Heart right ventricle (tissue), 16 donors: Measurements from ENCODE around the gene GALNT12. TPM values are rescaled to one million over a fixed set of nuclear protein-coding genes. Genes with fewer than 3 reads are reported as not detected.

Experiments
- ATAC-seq, 8 donors: fragments of 200-7000 bp; cut with Tn5 transposase; one replicate each; pipeline ENCODE4 v1.9.1; 2020; ENCODE audit warnings: mild to moderate bottlenecking in 8 of 8, moderate library complexity in 8 of 8, moderate number of reproducible peaks in 1 of 8
- DNase-seq, 2 donors: peaks; one replicate each; pipeline ENCODE4 v3.0.0-alpha.2; 2020
- H3K27ac ChIP-seq, 10 donors: fragments of 200-600 bp; sonication (generic) in 2 of 10; one replicate each; pipeline versions ENCODE4 v1.5.0 to v1.8.0; 2020 to 2022; ENCODE audit warnings: mild to moderate bottlenecking in 3 of 10
- H3K27me3 ChIP-seq, 7 donors: fragments of 200-600 bp; one replicate each; pipeline ENCODE4 v1.8.0; 2021 to 2022; ENCODE audit warnings: mild to moderate bottlenecking in 2 of 7
- H3K36me3 ChIP-seq, 9 donors: fragments of 200-600 bp; sonication (generic) in 1 of 9; one replicate each; pipeline versions ENCODE4 v1.5.0 to v1.8.0; 2020 to 2022; ENCODE audit warnings: mild to moderate bottlenecking in 2 of 9
- H3K4me1 ChIP-seq, 9 donors: fragments of 200-600 bp; sonication (generic) in 1 of 9; one replicate each; pipeline versions ENCODE4 v1.5.0 to v1.8.0; 2020 to 2022; ENCODE audit warnings: mild to moderate bottlenecking in 4 of 9
- H3K4me3 ChIP-seq, 10 donors: fragments of 200-600 bp; sonication (generic) in 2 of 10; one replicate each; pipeline versions ENCODE4 v1.5.0 to v1.8.0; 2020 to 2022; ENCODE audit warnings: mild to moderate bottlenecking in 7 of 10, moderate library complexity in 2 of 10
- H3K9me3 ChIP-seq, 11 donors: fragments of 200-600 bp in 10 of 11; sonication (generic) in 2 of 11; one replicate each; pipeline versions ENCODE4 v1.5.0 to v1.8.0; 2013 to 2022; ENCODE audit warnings: mild to moderate bottlenecking in 2 of 11, control low read depth in 1 of 11, moderate library complexity in 1 of 11
- CTCF ChIP-seq, 9 donors: fragments of 200-600 bp; sonication (generic) in 2 of 9; IDR thresholded peaks; one replicate each; pipeline versions ENCODE4 v1.5.0 to v1.8.0; 2021 to 2022; ENCODE audit warnings: antibody characterized with exemption in 9 of 9, mild to moderate bottlenecking in 5 of 9, moderate library complexity in 1 of 9
- WGBS, 2 donors: extraction: QIAGEN DNeasy Blood & Tissue Kit; methylation state at CpG; one replicate each; pipeline ENCODE4 v1.1.7; 2013; ENCODE audit warnings: inconsistent platforms in 1 of 2; 5-methylcytosine and 5-hydroxymethylcytosine counted together
- intact Hi-C, 10 donors: fragments of 100-400 bp; cut with DNase I; formaldehyde crosslinking; loops; one replicate each; pipeline versions ENCODE4 v1.11.1 to v1.14.2; 2022
- polyA plus RNA-seq, 2 donors: library from polyadenylated mRNA; stranded (reverse); fragments of 200-250 nt; gene quantifications; one replicate each; pipeline ENCODE4 v1.2.3, GENCODE V29; 2013
- total RNA-seq, 10 donors: library from RNA; stranded (reverse); fragmentation: NEBNext Ultra II Directional in 3 of 10; extraction: Animal tissue kit (Norgen Biotek cat#: 25700) in 3 of 10; gene quantifications; one replicate each; pipeline versions ENCODE4 v1.2.1 to v1.2.4, GENCODE V29; 2021 to 2023
- donor health status: Arrhythmogenic right ventricular cardiomyopathy.
- donor health status: ischemic (EF 13 %, LVEDD 7.1; RV severe dilation, severe dysfunction).
- donor health status: healthy with polysubstance abuse.
- donor health status: DM: no; HTN: yes; CAD: no.
- donor health status: DM: no; HTN: no; CAD: no.
- donor health status: ischemic (EF 25% LVEDD 6.9; RV normal size, moderate dysfunction).
- donor health status: ischemic (EF 25% LVEDD 5.7; RV mildly dilated, moderate dysfunction).
- donor health status: healthy.
- donor health status: DM: yes; HTN: yes; CAD: no.
- donor health status: Ischemic cardiomyopathy.
- donor health status: ischemic (EF 35%, LVEDD 5.7; RV mildly dilated, moderate dysfunction).
- donor health status: nonischemic (EF 11% LVEDD 7.7; RV severe dilation, severe dysfunction).
- donor health status: DM: yes; HTN: yes; CAD: no.
- donor health status: PGD.
- donor health status: ischemic (EF 29% LVEDD 5.4; RV normal size, mild dysfunction).
- donor health status: nonischemic (EF 23%, LVEDD 6.1; RV moderate dilation, normal function).

The GALNT12 gene
- total and polyA plus RNA-seq, 12 donors: 0.25 to 1.3 (median 0.53) TPM

DNA sequence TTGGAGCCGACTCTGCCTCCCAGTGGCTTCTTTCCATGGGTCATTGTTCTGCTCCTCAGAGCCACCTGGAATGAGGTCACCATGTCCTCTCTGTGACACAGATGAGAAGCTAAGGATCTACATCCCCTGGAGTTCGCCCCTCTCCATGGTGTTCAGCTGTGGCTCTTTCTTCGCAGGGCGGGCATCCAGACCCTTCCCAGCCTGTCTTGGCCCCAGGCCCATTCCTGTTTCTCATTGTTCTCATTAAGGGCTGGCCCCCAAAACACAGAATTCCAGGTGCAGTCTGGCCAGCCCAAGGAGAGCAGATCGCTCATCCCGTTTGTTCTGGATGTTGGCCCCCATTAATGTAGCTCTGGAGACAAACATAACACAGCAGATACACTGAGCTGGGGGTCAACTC, 69.8 kb downstream of the GALNT12 start:
- Histone ChIP-seq H3K36me3 (no peaks in the 10 kb centered on the region), H3K27ac (no peak overlapping the region), H3K9me3 (no peaks in the 10 kb centered on the region), H3K4me3 (no peak overlapping the region), H3K27me3 (no peaks in the 10 kb centered on the region), H3K4me1 (peaks cover 5 to 44% (median 31%) of the 10 kb centered on the region in 9 donors)
- DNase-seq: no peak
- TF ChIP-seq CTCF (IDR thresholded peaks at IDR 0.05): no peak
- intact Hi-C loops: no loop called here
- WGBS, 2 donors: 81 to 82% methylated on average over 6 of the region's 6 CpGs
- no peak for ATAC-seq

GRCh38 chr9:98879094-98879962, 71.9 kb downstream of the GALNT12 start:
- DNase-seq: no peak
- H3K4me1 ChIP-seq: peaks cover 2 to 57% (median 40%) of the 10 kb centered on the region in 9 donors
- no peak overlapping the region for H3K4me3 ChIP-seq
- no peak for TF ChIP-seq CTCF (IDR thresholded peaks at IDR 0.05)
- H3K36me3 ChIP-seq: no peaks in the 10 kb centered on the region
- ATAC-seq: peak in 3 of 8 donors; percentile 6 to 23 (median 15)
- 66 to 72% methylated on average over 5 of the region's 5 CpGs for WGBS, 2 donors
- intact Hi-C loops: no loop called here
- H3K9me3 ChIP-seq: no peaks in the 10 kb centered on the region
- H3K27ac ChIP-seq: peak overlapping the region in 6 of 10 donors; percentile 14 to 91 (median 60)
- no peaks in the 10 kb centered on the region for H3K27me3 ChIP-seq

- H3K27ac ChIP-seq: peak overlapping the region in 6 of 10 donors; percentile 14 to 91 (median 60)
- no peak for TF ChIP-seq CTCF (IDR thresholded peaks at IDR 0.05)
- intact Hi-C loops: no loop called here
Measured at GRCh38 chr9:98879963-98880310, 72.5 kb downstream of the GALNT12 start.

DNA sequence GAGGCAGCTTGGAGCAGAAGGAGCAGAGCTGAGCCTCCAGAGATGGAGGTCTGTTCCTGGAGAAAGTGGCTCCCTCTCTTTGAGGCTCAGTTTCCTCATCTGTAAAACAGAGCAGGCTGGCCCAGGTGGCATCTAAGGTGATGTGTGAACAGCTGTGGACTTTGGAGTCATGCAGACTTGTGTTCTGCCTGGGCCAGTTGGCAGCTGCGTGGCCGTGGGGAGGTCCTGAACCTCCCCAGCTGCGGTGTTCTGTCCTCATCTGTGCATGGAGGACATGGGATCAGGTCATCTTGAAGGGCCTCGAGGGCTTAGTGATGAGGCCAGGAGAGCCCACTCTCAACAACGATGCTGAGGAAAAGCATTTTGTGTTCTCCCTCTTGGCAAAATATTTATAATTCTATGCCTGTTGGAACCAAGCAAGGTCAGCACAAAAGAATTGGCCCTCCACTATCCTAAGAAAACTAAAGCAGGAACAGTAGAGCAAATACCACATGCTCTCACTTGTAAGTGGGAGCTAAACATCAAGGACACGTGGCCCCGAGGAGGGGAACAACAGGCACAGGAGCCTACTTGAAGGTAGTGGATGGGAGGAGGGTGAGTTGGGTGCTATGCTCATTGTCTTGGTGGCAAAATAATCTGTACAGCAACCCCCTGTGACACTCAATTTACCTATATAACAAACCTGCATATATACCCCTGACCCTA, 73.0 kb downstream of the GALNT12 start:
- Histone ChIP-seq H3K9me3 (no peaks in the 10 kb centered on the region), H3K27ac (peak overlapping the region in 6 of 10 donors; percentile 12 to 91 (median 60)), H3K36me3 (no peaks in the 10 kb centered on the region), H3K27me3 (no peaks in the 10 kb centered on the region), H3K4me1 (peaks cover 6 to 66% (median 49%) of the 10 kb centered on the region in 9 donors), H3K4me3 (no peak overlapping the region)
- ATAC-seq: peak in 5 of 8 donors; percentile 21 to 66 (median 34)
- no peak for TF ChIP-seq CTCF (IDR thresholded peaks at IDR 0.05)
- WGBS, 2 donors: 70 to 75% methylated on average over 7 of the region's 7 CpGs
- peak in 1 of 2 donors; percentile 31 for DNase-seq
- intact Hi-C loops: no loop called here

More at GRCh38 chr9:98879963-98880310, 72.5 kb downstream of the GALNT12 start:
- ATAC-seq (peak in 6 of 8 donors; percentile 20 to 73 (median 39)), DNase-seq (peak in 1 of 2 donors; percentile 50)
- Histone ChIP-seq H3K4me1 (peaks cover 6 to 61% (median 44%) of the 10 kb centered on the region in 9 donors), H3K9me3 (no peaks in the 10 kb centered on the region), H3K36me3 (no peaks in the 10 kb centered on the region), H3K27me3 (no peaks in the 10 kb centered on the region), H3K4me3 (no peak overlapping the region)
- WGBS, 2 donors: 50 to 56% methylated on average over 8 of the region's 8 CpGs
